GM19035 (cell line): ENCODE measurements around the gene LRCH2.

Experiments
- ATAC-seq: cut with Tn5 transposase; IDR thresholded peaks from one replicate; pipeline ENCODE4 v1.9.1; 2021; ENCODE audit not compliant: unreplicated experiment

LRCH2 gene

DNA sequence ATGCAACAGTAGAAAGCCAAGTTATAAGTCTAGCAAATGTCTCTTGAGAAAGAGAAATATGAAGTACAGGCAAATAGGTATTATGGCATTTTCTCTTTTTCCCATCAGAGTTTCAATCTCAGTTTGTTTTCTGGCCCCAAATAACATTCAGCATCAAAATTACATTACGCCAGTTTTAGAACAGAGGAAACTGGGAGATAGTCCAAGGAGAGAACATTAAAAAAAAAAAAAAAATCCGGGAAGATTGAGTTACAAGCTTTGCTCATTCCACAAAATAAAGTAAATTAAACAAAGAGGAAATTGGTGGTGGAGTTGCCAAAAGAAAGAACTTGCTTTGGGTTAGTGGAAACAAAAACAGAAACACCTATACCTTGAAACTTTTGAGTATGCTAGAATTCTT is 166.1 kb downstream of the LRCH2 start:
- ATAC-seq: no peak

DNA sequence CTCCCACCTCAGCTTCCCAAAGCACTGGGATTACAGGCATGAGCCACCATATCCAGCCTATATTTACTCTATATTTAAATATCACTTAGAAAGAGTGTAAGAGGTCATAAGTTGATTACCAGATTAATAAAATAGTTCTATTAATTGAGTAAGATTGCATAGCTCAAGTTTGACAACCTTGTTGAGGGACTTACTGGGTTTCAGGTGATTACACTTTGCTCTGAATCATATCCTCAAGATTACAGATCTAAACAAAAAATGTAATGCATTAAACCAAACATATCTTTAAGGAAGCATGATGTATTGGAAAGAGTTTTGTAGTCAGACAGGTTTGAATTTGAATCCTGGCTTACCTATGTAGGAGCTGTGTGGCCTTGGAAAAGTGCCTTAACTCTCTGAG is 168.6 kb downstream of the LRCH2 start:
- no peak for ATAC-seq
